ENCODE data around the gene CTIF. TPM values are rescaled to one million over a fixed set of nuclear protein-coding genes. Genes with fewer than 3 reads are reported as not detected.
A peak's percentile ranks its signal among the peaks of the same experiment; 100 is the strongest.

The CTIF gene
- polyA plus RNA-seq, 1 of the 3 experiments (the other 2 are of a cell fraction): 47.2 TPM

- peaks cover 16% of the 10 kb centered on the region for H3F3A ChIP-seq (replicated peaks; ENCODE audit: insufficient read depth)
- H3K27me3 ChIP-seq (ENCODE audit: insufficient read depth): no peaks in the 10 kb centered on the region
- DNase-seq: no peak
- WGBS (ENCODE audit: low lambda C conversion rate): 92% methylated on average over 9 of the region's 9 CpGs
- H3K4me1 ChIP-seq (ENCODE audit: control insufficient read depth in 1 of 2, insufficient read depth in 2 of 2, low read depth in 1 of 2, low read length in 1 of 2): peaks cover 5 to 6% of the 10 kb centered on the region in 2 experiments; a peak in 3 of 4 replicates
- H3K4me3 ChIP-seq (ENCODE audit: low read depth in 2 of 2, low read length in 1 of 2): no peak overlapping the region
- H3K27ac ChIP-seq (ENCODE audit: low read depth in 2 of 2, low read length in 1 of 2): no peak overlapping the region
- H4K20me1 ChIP-seq (ENCODE audit: insufficient read depth): no peaks in the 10 kb centered on the region
- ChIA-PET CTCF (interaction anchor here (1.1 to 1.5 kb wide), 3 partner anchors 23 to 100 kb away, joined by 3 to 5 read pairs (median 3); no protein-coding TSS in a partner anchor), POLR2A (no interaction called here)
- H3K36me3 ChIP-seq (replicated peaks in 1 of 2; ENCODE audit: control insufficient read depth in 1 of 2, insufficient read depth in 2 of 2, low read length in 1 of 2): no peaks in the 10 kb centered on the region
- H3K9me2 ChIP-seq: no peaks in the 10 kb centered on the region
- H3K4me2 ChIP-seq: no peak overlapping the region
- TF ChIP-seq RAD21 (IDR thresholded peaks at IDR 0.05; ENCODE audit: low read length): peak; percentile 40
- 0 out of 2 replicates have a peak, but pooled peaks have one; percentile 13 for TF ChIP-seq SMC3 (IDR thresholded peaks at IDR 0.05; ENCODE audit: low read depth, low read length)
- TF ChIP-seq POLR2AphosphoS5 (IDR thresholded peaks at IDR 0.05; ENCODE audit: low read depth, low read length): no peak
- TF ChIP-seq FOSL2 (IDR thresholded peaks at IDR 0.05; ENCODE audit: borderline replicate concordance, low read depth): no peak
- 0 out of 2 replicates have a peak, but pooled peaks have one; percentile 10 for TF ChIP-seq CTCF (IDR thresholded peaks at IDR 0.05)
- no peak for TF ChIP-seq IRF3 (IDR thresholded peaks at IDR 0.05; ENCODE audit: low read depth, low read length)
- TF ChIP-seq MEF2A (IDR thresholded peaks at IDR 0.05; ENCODE audit: borderline replicate concordance, low read depth): no peak
- H3K9me3 ChIP-seq: no peaks in the 10 kb centered on the region
- H3K9ac ChIP-seq: no peak overlapping the region
- H3K79me2 ChIP-seq (ENCODE audit: insufficient read depth): peaks cover 10% of the 10 kb centered on the region; the same call in 1 of the 2 replicates
- no peak overlapping the region for H2AFZ ChIP-seq (ENCODE audit: low read depth)
These were observed 358.2 kb downstream of the CTIF start for GRCh38 chr18:48896875-48897511.

GRCh38 chr18:48897531-48897930 lies 358.7 kb downstream of the CTIF start:
- WGBS (ENCODE audit: low lambda C conversion rate): 93% methylated on average over 3 of the region's 5 CpGs
- Histone ChIP-seq H3K9ac (no peak overlapping the region), H2AFZ (ENCODE audit: low read depth) (no peak overlapping the region), H3K4me3 (ENCODE audit: low read depth in 2 of 2, low read length in 1 of 2) (no peak overlapping the region), H4K20me1 (ENCODE audit: insufficient read depth) (no peaks in the 10 kb centered on the region), H3K4me2 (no peak overlapping the region), H3K4me1 (ENCODE audit: control insufficient read depth in 1 of 2, insufficient read depth in 2 of 2, low read depth in 1 of 2, low read length in 1 of 2) (peaks cover 9 to 11% of the 10 kb centered on the region in 2 experiments; a peak in 3 of 4 replicates), H3F3A (replicated peaks; ENCODE audit: insufficient read depth) (peaks cover 21% of the 10 kb centered on the region), H3K9me3 (no peaks in the 10 kb centered on the region), H3K27me3 (ENCODE audit: insufficient read depth) (no peaks in the 10 kb centered on the region), H3K27ac (ENCODE audit: low read depth in 2 of 2, low read length in 1 of 2) (no peak overlapping the region), H3K9me2 (no peaks in the 10 kb centered on the region), H3K36me3 (replicated peaks in 1 of 2; ENCODE audit: control insufficient read depth in 1 of 2, insufficient read depth in 2 of 2, low read length in 1 of 2) (no peaks in the 10 kb centered on the region), H3K79me2 (ENCODE audit: insufficient read depth) (peaks cover 10% of the 10 kb centered on the region; the same call in 1 of the 2 replicates)
- CTCF ChIA-PET: interaction anchor here (1.1 to 1.5 kb wide), 3 partner anchors 23 to 100 kb away, joined by 3 to 5 read pairs (median 3); no protein-coding TSS in a partner anchor
- no peak for DNase-seq
- POLR2A ChIA-PET: no interaction called here
- TF ChIP-seq TCF12 (IDR thresholded peaks at IDR 0.05): no peak
- TF ChIP-seq RCOR1 (IDR thresholded peaks at IDR 0.05; ENCODE audit: low read length): no peak
- TF ChIP-seq REST (IDR thresholded peaks at IDR 0.05; ENCODE audit: low read depth, low read length): no peak
- TF ChIP-seq EZH2phosphoT487 (IDR thresholded peaks at IDR 0.05; ENCODE audit: borderline replicate concordance, low read depth): no peak
- no peak for TF ChIP-seq ELF1 (IDR thresholded peaks at IDR 0.05)
- TF ChIP-seq CHD2 (IDR thresholded peaks at IDR 0.05; ENCODE audit: low read length, partially characterized antibody): no peak
- no peak for TF ChIP-seq JUND (IDR thresholded peaks at IDR 0.05)
- no peak for TF ChIP-seq EP300 (IDR thresholded peaks at IDR 0.05; ENCODE audit: borderline replicate concordance in 1 of 2, low read depth in 1 of 2, low read length in 1 of 2)

All from SK-N-SH (cell line).